ENCODE measurements around the gene CHCHD6.

DNA sequence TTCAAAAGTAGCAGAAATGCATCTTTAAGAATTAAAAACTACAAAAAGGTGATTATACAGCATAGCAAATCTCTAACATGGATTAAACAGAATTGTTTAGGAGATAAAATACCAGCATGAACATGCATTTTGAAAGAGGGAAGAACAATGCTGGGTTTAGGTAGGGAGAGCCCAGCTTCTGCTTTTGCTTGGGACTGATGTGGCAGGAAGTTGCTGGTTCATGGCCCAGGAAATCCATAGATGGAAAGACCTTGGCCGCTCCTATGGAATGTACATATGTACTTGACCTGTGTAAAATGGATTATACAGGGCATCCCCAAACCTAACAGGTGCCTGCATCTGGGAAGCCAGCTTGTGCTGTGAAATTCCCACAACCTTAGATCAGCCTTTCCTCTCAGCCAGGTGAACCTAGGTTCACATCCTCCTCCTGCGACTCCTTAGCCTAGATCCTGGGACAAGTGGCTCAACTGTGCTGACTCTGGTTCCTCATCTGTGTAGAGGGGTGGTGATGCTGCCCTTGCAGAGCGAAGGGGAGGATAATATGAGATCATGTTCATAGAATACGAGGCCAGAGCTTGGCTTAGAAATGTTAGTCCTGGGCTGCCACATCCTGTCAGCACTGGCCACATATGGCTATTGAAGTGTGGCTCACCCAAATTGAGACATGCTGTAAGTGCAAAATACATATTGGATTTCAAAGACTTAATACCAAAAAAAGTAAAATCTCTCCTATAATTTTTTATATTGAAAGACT is 231.9 kb downstream of the CHCHD6 start:
- TF ChIP-seq, protein P1, sequence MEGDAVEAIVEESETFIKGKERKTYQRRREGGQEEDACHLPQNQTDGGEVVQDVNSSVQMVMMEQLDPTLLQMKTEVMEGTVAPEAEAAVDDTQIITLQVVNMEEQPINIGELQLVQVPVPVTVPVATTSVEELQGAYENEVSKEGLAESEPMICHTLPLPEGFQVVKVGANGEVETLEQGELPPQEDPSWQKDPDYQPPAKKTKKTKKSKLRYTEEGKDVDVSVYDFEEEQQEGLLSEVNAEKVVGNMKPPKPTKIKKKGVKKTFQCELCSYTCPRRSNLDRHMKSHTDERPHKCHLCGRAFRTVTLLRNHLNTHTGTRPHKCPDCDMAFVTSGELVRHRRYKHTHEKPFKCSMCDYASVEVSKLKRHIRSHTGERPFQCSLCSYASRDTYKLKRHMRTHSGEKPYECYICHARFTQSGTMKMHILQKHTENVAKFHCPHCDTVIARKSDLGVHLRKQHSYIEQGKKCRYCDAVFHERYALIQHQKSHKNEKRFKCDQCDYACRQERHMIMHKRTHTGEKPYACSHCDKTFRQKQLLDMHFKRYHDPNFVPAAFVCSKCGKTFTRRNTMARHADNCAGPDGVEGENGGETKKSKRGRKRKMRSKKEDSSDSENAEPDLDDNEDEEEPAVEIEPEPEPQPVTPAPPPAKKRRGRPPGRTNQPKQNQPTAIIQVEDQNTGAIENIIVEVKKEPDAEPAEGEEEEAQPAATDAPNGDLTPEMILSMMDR (IDR thresholded peaks at IDR 0.05; ENCODE audit: low read depth, low read length, missing input control), result no peak
- TF ChIP-seq TAF1 (conservative IDR thresholded peaks at IDR 0.05) (no peak), RXRA (IDR thresholded peaks at IDR 0.05) (no peak), RAD21 (IDR thresholded peaks at IDR 0.05) (no peak)
- TF ChIP-seq, protein P2, sequence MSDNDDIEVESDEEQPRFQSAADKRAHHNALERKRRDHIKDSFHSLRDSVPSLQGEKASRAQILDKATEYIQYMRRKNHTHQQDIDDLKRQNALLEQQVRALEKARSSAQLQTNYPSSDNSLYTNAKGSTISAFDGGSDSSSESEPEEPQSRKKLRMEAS (IDR thresholded peaks at IDR 0.05), result no peak
- TF ChIP-seq, protein P3, sequence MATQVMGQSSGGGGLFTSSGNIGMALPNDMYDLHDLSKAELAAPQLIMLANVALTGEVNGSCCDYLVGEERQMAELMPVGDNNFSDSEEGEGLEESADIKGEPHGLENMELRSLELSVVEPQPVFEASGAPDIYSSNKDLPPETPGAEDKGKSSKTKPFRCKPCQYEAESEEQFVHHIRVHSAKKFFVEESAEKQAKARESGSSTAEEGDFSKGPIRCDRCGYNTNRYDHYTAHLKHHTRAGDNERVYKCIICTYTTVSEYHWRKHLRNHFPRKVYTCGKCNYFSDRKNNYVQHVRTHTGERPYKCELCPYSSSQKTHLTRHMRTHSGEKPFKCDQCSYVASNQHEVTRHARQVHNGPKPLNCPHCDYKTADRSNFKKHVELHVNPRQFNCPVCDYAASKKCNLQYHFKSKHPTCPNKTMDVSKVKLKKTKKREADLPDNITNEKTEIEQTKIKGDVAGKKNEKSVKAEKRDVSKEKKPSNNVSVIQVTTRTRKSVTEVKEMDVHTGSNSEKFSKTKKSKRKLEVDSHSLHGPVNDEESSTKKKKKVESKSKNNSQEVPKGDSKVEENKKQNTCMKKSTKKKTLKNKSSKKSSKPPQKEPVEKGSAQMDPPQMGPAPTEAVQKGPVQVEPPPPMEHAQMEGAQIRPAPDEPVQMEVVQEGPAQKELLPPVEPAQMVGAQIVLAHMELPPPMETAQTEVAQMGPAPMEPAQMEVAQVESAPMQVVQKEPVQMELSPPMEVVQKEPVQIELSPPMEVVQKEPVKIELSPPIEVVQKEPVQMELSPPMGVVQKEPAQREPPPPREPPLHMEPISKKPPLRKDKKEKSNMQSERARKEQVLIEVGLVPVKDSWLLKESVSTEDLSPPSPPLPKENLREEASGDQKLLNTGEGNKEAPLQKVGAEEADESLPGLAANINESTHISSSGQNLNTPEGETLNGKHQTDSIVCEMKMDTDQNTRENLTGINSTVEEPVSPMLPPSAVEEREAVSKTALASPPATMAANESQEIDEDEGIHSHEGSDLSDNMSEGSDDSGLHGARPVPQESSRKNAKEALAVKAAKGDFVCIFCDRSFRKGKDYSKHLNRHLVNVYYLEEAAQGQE (IDR thresholded peaks at IDR 0.05), result no peak

All from liver (tissue), 3 donors.